GM12875 (cell line): ENCODE data around the gene PLCL2.

ENCODE experiments used
- H3K4me3 ChIP-seq: one replicate; pipeline ENCODE4 v1.5.1; 2011; ENCODE audit warnings: low read depth, low read length, control low read depth
- CTCF ChIP-seq: IDR thresholded peaks from 2 replicates; pipeline ENCODE4 v1.5.1; 2011; ENCODE audit warnings: low read depth, mild to moderate bottlenecking, control low read depth, inconsistent platforms, low read length, moderate library complexity, borderline replicate concordance; ENCODE audit not compliant: insufficient read depth

The PLCL2 gene

GRCh38 chr3:17059989-17060550 lies 175.3 kb downstream of the PLCL2 start:
- no peak for TF ChIP-seq CTCF
- H3K4me3 ChIP-seq: no peak overlapping the region

- no peak for TF ChIP-seq CTCF
- no peak overlapping the region for H3K4me3 ChIP-seq
Measured at GRCh38 chr3:17061005-17061404, 176.2 kb downstream of the PLCL2 start.

- no peak for TF ChIP-seq CTCF
- H3K4me3 ChIP-seq: no peak overlapping the region
Measured at GRCh38 chr3:17062736-17063135, 178.0 kb downstream of the PLCL2 start.

GRCh38 chr3:17063596-17063995 lies 178.8 kb downstream of the PLCL2 start:
- no peak overlapping the region for H3K4me3 ChIP-seq
- TF ChIP-seq CTCF: no peak

- H3K4me3 ChIP-seq: no peak overlapping the region
- no peak for TF ChIP-seq CTCF
Measured at GRCh38 chr3:17065315-17065714, 180.6 kb downstream of the PLCL2 start.

GRCh38 chr3:17065881-17066280 lies 181.1 kb downstream of the PLCL2 start:
- TF ChIP-seq CTCF: no peak
- no peak overlapping the region for H3K4me3 ChIP-seq

GRCh38 chr3:17069754-17070153 lies 185.0 kb downstream of the PLCL2 start:
- TF ChIP-seq CTCF: no peak
- no peak overlapping the region for H3K4me3 ChIP-seq
